Upper lobe of left lung (tissue), 4 donors: Measurements from ENCODE around the gene RNLS.

Experiments used
- CTCF ChIP-seq, 6 experiments: fragments of 450-650 bp in 4 of 6; fragments of 200-600 bp in 2 of 6; sonication (generic) in 2 of 6; IDR thresholded peaks; one replicate each; pipeline ENCODE4 v1.5.1; 2016 to 2019; ENCODE audit warnings: antibody characterized with exemption in 6 of 6
- EP300 ChIP-seq, 4 donors: sonication (generic); formaldehyde crosslinking; IDR thresholded peaks; one replicate each; pipeline ENCODE4 v1.5.1; 2017; ENCODE audit warnings: antibody characterized with exemption in 4 of 4, control low read depth in 2 of 4
- POLR2A ChIP-seq, 4 donors: fragments of 450-650 bp; IDR thresholded peaks; one replicate each; pipeline ENCODE4 v1.5.1; 2016 to 2017; ENCODE audit warnings: antibody characterized with exemption in 4 of 4, mild to moderate bottlenecking in 2 of 4
- POLR2AphosphoS5 ChIP-seq, 2 donors: sonication (generic); formaldehyde crosslinking; IDR thresholded peaks; one replicate each; pipeline ENCODE4 v1.5.1; 2017; ENCODE audit warnings: antibody characterized with exemption in 2 of 2

- TF ChIP-seq CTCF (IDR thresholded peaks at IDR 0.05) = no peak
- TF ChIP-seq POLR2A (IDR thresholded peaks at IDR 0.05) = no peak
- TF ChIP-seq POLR2AphosphoS5 (IDR thresholded peaks at IDR 0.05) = no peak
- TF ChIP-seq EP300 (IDR thresholded peaks at IDR 0.05) = no peak
Measured at GRCh38 chr10:88404133-88404532, 179.0 kb downstream of the RNLS start.
